Activated CD8-positive, alpha-beta memory T cell treated with anti-CD3 and anti-CD28 coated beads for 4 hours (primary cell): Measurements from ENCODE around the gene FGG.

Source experiments
- DNase-seq, 2 donors: peaks; one replicate each; pipeline ENCODE4 v3.0.0-alpha.2; 2020; ENCODE audit warnings: low read depth in 2 of 2

Gene FGG

DNA sequence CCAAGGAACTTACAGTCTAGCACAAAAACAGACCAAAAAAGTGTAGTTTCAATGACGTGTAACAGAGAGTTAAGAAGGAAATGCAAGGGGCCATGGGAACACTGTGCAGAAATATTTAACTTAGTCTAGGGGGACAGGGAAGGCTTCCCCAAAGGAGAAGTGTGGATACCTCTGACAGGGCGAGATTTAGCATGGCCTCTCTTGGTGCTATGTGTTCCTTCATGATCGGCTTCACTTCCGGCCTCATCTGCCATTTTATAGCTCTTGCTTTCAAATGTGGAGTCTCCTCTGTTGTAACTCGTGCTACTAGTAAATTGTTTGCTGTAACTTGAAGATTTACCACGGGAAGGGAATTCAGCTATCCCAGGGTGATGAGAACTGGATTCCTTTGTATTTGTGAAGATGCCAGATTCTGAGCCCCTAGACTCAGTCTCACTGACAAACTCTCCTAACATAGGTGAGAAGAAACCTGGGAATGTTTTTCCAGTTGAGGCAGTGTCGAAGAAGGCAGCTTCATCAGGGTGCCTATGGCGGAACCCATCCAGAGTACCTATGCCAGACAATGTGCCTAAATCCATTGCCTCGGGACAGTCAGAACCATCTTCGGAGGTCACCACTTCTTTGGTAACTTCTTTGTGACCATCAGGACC is 27.0 kb downstream of the FGG start:
- DNase-seq = no peak

DNA sequence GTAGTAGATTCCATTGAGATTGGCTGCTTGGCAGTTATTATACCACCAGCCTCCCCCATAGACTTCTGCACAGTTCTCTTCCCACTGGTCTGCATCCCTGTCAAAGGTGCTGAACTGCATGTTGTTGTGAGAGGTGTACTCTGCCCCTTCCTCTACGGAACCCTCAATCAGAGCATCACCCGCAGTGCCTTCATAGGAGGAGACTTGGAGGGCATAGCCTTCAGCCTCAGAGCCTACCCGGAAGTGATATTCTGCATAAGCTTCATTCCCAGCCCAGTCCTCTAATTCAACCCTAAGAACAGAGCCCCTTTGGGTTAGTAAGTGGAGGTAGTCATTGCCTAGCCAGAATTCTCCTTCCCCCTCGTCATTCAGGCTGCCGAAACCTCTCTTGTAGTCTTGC is 28.2 kb downstream of the FGG start:
- DNase-seq = no peak

DNA sequence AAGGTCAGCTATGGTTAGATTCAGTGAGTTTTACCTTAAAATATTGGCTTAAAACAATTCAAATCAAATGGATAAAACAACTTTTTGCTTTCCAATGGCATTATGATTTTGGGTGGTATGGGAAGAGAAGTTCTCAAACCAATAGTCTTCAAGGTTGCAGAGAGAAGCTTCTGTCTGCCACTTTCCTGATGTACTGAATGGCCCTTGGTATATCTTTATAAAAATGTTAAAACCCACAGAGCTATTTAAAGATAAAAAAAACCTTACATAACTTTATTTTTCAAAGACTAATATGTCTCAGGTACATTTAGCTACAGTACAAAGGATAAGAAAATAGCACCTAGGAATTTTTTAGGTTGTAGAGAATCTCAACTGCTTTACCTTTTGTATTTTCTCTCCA is 28.8 kb downstream of the FGG start:
- no peak for DNase-seq

DNA sequence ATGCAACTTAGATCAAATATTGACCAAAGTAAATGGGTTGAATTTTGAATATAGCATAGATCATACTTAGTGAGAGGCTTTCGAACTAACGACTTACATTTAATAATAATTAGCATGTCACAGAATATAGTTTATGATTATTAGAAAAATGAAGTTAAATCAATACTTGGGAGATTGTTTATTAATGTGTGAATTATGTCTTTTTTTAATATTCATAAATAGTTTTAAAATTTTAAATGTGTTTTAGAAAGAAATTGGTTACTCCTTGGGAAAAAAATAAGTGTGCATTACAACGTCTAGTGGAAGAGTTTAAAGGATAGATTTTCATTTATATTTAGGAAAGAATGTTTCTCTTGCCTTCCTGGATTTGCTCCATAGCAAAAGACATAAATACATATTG is 29.2 kb downstream of the FGG start:
- DNase-seq = no peak

DNA sequence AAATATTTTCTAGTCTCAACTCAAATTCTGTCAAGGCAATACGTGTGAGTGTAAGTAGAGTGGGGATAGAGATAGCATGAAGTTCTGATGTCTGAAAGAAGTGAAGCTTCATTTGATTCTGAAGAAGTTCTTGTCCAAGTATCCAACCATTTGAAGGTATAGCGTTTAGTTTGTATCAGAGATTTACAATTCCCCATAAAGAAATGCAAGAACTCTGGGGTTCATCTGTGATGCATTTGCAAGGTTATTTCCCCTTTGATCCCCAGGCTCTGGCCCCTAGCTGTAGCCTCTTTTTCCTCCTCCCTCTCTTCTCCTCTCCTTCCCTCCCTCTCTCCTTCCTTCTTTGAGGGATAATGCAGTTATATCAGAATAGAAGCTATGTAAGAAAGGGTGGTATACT is 29.7 kb downstream of the FGG start:
- DNase-seq = no peak

DNA sequence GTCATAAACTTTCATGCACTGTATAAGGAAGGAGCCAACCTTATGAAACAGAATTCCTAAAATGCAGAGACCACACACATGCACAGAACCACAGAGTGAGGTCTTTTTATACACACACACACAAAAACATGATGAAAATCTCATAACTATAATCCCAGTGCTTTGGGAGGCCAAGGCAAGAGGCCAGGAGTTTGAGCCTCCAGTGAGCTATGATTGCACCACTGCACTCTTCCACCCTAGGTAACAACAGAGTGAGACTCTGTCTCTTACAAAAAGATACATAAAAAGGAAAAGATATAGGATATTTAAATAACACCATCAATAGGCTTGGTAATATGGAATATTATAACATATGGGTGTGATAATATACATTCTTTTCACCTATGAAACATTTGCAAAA is 32.5 kb downstream of the FGG start:
- DNase-seq = no peak

DNA sequence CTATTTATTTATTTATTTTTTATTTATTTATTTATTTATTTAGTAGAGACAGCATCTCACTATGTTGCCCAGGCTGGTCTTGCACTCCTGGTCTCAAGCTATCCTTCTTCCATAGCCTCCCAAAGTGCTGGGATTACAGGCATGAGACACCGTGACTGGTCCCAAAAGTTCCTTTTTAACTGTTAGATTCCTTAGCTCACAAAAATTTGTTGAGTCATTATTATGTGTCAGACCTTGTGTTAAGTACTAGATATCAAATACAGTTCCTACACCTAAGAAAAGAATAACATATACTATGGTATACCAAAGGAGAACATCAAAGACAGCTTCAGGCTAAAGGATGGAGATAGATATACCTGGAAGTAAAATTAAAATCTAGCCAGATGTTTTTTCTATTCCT is 33.5 kb downstream of the FGG start:
- DNase-seq = no peak

DNA sequence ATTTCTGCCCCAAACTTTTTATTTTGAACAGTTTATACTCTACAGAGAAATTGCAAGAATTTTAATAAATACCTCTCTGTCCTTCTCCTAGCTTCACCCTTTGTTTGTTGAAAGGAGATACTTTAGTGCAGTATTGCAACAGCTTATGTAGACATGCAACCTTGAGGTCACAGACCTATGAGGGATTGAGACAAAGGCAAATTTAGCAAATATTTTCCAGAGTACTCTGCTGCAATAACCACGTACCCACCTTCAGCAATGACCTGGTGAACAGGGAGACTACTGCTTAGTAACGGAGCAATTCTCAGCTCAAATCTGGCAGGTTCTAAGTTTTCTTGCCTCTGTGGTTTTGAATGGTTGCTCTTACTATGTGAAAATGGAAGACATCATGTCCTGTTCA is 35.1 kb downstream of the FGG start:
- no peak for DNase-seq

DNA sequence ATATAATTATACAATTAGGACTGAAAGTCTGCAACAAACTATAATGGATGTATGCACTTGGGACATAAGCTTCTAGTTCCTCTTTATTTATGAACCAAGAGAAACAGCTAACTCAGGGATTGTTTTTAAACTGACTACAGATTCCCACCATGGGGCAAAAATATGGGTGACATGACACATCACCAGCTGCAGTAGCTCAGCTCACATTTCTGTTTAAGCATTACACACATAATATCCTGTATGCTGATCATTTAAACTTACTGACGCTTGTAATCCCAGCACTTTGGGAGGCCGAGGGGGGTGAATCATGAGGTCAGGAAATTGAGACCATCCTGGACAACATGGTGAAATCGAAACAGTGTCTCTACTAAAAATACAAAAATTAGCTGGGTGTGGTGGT is 38.1 kb downstream of the FGG start:
- no peak for DNase-seq

DNA sequence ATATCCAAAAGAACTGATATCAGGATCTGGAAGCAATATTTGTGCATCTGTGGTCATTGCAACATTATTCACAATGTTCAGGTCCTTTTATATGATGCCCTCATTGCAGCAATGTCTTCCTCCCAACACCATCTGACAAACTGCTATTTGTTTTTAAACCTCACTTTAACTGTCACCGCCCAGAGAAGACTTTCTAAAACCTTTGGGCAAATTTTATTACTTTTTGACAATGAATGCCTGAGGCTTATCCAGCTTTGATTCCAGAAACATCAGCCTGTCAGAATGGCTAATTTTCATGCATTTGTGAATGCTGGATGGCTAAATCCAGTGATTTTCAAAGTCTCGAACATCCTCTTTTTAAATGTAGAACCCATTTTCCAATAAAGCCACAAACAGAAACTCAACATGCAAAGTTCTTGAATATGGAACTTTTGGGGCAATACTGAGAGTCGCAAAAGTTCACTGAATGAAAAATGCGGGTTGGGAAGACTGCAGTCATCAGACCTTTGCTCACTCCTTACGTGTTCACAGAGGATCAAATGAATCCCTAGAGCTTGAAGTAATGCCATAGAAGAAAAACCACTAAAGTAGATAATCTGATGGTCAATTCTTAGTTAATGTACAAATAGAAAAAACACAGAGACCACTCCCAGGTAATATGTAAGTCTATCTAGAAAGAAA is 39.1 kb downstream of the FGG start:
- DNase-seq = no peak

DNA sequence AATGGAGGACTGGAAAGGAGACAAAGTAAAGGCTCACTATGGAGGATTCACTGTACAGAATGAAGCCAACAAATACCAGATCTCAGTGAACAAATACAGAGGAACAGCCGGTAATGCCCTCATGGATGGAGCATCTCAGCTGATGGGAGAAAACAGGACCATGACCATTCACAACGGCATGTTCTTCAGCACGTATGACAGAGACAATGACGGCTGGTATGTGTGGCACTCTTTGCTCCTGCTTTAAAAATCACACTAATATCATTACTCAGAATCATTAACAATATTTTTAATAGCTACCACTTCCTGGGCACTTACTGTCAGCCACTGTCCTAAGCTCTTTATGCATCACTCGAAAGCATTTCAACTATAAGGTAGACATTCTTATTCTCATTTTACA is 42.9 kb downstream of the FGG start:
- no peak for DNase-seq

DNA sequence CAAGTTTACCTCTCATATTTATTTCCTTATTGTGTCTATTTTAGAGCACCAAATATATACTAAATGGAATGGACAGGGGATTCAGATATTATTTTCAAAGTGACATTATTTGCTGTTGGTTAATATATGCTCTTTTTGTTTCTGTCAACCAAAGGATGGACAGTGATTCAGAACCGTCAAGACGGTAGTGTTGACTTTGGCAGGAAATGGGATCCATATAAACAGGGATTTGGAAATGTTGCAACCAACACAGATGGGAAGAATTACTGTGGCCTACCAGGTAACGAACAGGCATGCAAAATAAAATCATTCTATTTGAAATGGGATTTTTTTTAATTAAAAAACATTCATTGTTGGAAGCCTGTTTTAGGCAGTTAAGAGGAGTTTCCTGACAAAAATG is 43.4 kb downstream of the FGG start:
- DNase-seq = no peak

DNA sequence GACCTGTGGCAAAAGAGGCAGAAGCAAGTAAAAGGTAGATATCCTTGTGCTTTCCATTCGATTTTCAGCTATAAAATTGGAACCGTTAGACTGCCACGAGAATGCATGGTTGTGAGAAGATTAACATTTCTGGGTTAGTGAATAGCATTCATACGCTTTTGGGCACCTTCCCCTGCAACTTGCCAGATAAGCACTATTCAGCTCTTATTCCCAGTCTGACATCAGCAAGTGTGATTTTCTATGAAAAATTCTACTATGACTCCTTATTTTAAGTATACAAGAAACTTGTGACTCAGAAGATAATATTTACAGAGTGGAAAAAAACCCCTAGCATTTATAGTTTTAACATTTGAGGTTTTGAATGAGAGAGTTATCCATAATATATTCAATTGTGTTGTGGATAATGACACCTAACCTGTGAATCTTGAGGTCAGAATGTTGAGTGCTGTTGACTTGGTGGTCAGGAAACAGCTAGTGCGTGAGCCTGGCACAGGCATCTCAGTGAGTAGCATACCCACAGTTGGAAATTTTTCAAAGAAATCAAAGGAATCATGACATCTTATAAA is 45.7 kb downstream of the FGG start:
- DNase-seq = no peak

DNA sequence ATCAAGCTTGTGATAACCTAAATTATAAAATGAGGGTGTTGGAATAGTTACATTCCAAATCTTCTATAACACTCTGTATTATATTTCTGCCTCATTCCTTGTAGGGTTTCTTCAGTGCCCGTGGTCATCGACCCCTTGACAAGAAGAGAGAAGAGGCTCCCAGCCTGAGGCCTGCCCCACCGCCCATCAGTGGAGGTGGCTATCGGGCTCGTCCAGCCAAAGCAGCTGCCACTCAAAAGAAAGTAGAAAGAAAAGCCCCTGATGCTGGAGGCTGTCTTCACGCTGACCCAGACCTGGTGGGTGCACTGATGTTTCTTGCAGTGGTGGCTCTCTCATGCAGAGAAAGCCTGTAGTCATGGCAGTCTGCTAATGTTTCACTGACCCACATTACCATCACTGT is 46.8 kb downstream of the FGG start:
- no peak for DNase-seq

DNA sequence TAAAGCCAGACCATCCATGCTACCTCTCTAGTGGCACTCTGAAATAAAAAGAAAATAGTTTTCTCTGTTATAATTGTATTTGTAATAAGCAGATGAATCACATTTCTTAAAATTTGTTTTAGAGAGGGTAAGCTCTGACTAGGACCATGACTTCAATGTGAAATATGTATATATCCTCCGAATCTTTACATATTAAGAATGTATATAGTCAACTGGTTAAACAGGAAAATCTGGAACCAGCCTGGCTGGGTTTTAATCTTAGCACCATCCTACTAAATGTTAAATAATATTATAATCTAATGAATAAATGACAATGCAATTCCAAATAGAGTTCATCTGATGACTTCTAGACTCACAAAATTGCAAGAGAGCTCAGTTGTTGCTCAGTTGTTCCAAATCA is 48.1 kb downstream of the FGG start:
- DNase-seq = no peak

DNA sequence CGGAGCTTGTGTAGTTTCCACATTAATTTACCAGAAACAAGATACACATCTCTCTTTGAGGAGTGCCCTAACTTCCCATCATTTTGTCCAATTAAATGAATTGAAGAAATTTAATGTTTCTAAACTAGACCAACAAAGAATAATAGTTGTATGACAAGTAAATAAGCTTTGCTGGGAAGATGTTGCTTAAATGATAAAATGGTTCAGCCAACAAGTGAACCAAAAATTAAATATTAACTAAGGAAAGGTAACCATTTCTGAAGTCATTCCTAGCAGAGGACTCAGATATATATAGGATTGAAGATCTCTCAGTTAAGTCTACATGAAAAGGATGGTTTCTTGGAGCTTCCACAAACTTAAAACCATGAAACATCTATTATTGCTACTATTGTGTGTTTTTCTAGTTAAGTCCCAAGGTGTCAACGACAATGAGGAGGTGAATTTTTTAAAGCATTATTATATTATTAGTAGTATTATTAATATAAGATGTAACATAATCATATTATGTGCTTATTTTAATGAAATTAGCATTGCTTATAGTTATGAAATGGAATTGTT is 49.7 kb downstream of the FGG start, which contains the start of gene FGB:
FGB (plus strand) TSS at position 315 of the 558 bp plus-strand sequence; CDS start at position 323, 8 bp downstream.
- DNase-seq = no peak

DNA sequence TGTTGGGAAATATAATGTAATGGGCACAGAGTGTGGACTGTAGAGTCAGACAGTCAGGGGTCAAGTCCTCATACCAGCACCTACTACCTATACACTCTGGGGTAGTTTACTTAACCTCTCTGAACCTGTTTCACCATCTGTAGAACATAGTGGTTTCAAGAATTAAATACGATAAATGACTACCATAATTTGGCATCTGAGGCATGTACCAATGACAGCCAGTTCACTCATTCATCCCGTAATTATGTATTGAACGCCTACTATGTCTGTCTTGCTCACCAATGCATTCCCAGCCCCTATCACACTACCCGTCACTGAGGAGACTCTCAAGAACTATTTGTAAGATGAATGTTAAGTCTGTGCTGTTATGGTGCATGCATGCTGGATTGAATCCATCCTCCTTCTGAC is 51.6 kb downstream of the FGG start:
- no peak for DNase-seq

DNA sequence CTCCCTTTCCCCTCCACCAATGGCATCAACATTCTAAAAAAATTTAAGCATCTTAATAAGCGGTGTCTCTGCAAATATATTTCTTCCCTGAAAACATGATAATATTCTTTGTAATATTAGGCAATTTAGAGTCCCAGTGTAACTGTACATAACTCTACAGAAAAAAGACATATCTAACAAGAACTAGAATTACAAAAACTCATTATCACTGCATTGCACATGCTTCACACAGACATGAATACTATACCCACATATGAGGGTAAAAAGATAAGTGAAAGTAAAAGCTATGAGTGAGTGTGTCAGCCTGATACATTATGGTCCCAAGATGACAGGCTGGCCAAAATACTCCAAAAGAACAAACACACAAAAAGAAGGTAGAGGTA is 52.0 kb downstream of the FGG start:
- no peak for DNase-seq

DNA sequence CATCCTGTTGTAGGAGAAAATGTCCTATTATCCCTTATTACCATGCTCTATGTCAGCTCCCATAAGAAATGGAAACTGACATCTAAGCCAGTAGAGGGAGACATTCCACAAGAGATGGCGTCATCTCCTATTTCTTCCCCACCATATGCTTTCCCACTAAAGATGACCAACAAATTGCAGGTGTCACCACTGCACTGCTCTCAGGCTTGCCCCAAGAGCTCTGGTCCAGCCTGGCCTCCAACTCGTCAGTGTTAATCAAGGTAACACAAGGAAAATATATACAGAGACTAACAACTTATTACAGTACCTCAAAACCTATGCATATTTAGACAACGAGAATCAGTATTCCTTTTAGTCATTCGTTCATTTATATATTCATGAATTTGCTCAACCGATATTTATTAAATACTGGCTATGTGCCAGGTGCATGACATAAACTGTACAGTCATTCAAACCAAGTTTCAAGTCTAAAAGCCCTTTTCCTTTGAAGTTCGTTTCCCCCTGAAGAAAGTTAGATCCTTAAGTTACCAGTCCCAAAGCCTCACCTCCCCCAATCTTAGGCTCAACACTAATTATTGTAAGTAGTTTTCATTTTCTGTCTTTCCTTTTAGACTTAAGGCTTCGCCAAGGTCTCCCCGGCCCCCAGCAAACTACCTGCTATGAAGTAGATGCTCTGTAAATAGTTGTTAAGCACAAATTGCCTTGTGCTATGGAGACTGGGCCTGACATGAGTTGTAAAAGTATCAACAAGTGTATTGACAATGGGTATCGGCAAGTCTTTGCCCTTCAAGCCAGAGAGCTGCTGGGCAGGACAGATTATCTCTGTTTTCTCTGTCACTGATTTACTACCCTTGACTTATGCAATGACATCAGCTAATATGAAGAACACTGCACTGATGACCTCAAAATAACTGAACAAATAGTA is 52.7 kb downstream of the FGG start:
- no peak for DNase-seq

DNA sequence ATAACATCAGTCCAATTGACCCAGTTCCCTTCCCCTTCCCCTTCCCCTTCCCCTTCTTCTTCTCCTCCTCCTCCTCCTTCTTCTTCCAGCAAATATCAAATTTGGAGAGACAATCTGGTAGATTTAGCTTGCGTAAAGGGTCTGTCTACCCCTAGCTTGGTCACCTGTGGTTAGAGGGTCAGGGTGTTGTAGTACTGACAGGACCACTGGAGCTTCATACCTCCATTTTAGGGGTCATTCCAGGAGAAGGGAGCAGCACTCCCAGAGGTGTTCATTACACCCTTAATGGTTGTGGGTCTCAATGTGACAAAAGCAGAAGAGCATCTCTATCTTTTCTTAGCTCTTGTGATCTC is 53.3 kb downstream of the FGG start:
- DNase-seq = no peak
